GM12878 (cell line): ENCODE measurements around the gene BBLN.

Experiments used
- CBFB ChIP-seq: IDR thresholded peaks from 2 replicates; pipeline ENCODE4 v1.6.1; 2016; ENCODE audit warnings: antibody characterized with exemption, low read depth
- CREB1 ChIP-seq: IDR thresholded peaks from 2 replicates; pipeline ENCODE4 v1.6.1; 2012; ENCODE audit warnings: low read depth, mild to moderate bottlenecking, inconsistent platforms
- CTCF ChIP-seq, 3 experiments: IDR thresholded peaks in 2 of 3; conservative IDR thresholded peaks in 1 of 3; 2 replicates each; pipeline ENCODE4 v1.5.1; 2011; ENCODE audit warnings: low read depth in 3 of 3, low read length in 3 of 3, mild to moderate bottlenecking in 3 of 3, control low read depth in 2 of 3, moderate library complexity in 2 of 3, inconsistent platforms in 1 of 3, mixed read lengths in 1 of 3; ENCODE audit not compliant: control insufficient read depth in 2 of 3, insufficient read depth in 1 of 3; ENCODE audit errors: extremely low read depth in 1 of 3
- EP300 ChIP-seq, 2 experiments: fragments of 150-350 bp in 1 of 2; IDR thresholded peaks; 2 replicates each; pipeline ENCODE4 v1.6.1; 2011 to 2012; ENCODE audit warnings: low read depth in 2 of 2, low read length in 2 of 2, borderline replicate concordance in 1 of 2, improper control_type of control experiment in 1 of 2, inconsistent platforms in 1 of 2; ENCODE audit not compliant: control insufficient read depth in 1 of 2
- JUNB ChIP-seq: IDR thresholded peaks from 2 replicates; pipeline ENCODE4 v1.6.1; 2016; ENCODE audit warnings: antibody characterized with exemption, mild to moderate bottlenecking
- MLLT1 ChIP-seq: fragments of 450-650 bp; IDR thresholded peaks from 2 replicates; pipeline ENCODE4 v1.6.1; 2016; ENCODE audit warnings: mild to moderate bottlenecking
- RAD21 ChIP-seq: IDR thresholded peaks from 2 replicates; pipeline ENCODE4 v1.6.1; 2011; ENCODE audit warnings: mild to moderate bottlenecking, low read depth, low read length, moderate library complexity; ENCODE audit not compliant: insufficient read depth
- RCOR1 ChIP-seq: conservative IDR thresholded peaks from 2 replicates; pipeline ENCODE4 v1.6.1; 2012; ENCODE audit warnings: low read depth, low read length, improper control_type of control experiment
- RFX5 ChIP-seq: IDR thresholded peaks from 2 replicates; pipeline ENCODE4 v1.6.1; 2011; ENCODE audit warnings: low read depth, low read length, improper control_type of control experiment
- SIN3A ChIP-seq: IDR thresholded peaks from 2 replicates; pipeline ENCODE4 v1.6.1; 2012; ENCODE audit warnings: low read depth, low read length, improper control_type of control experiment
- SIX5 ChIP-seq: IDR thresholded peaks from 2 replicates; pipeline ENCODE4 v1.6.1; 2011; ENCODE audit warnings: mild to moderate bottlenecking, low read depth, low read length, moderate library complexity; ENCODE audit not compliant: severe bottlenecking
- TCF12 ChIP-seq: IDR thresholded peaks from 2 replicates; pipeline ENCODE4 v1.6.1; 2011; ENCODE audit warnings: low read depth, mild to moderate bottlenecking, low read length
- TF ChIP-seq, protein P1 (sequence below): IDR thresholded peaks from 2 replicates; pipeline ENCODE4 v1.6.1; 2012; ENCODE audit warnings: mild to moderate bottlenecking, low read depth, low read length

- TF ChIP-seq RCOR1 (no peak), CTCF (IDR thresholded peaks at IDR 0.05 in 2 of 3, conservative IDR thresholded peaks at IDR 0.05 in 1 of 3; ENCODE audit: control insufficient read depth in 2 of 3, extremely low read depth in 1 of 3, insufficient read depth in 1 of 3, low read depth in 3 of 3, low read length in 3 of 3) (no peak), EP300 (IDR thresholded peaks at IDR 0.05; ENCODE audit: borderline replicate concordance in 1 of 2, control insufficient read depth in 1 of 2, low read depth in 2 of 2, low read length in 2 of 2) (no peak), SIX5 (no peak), MLLT1 (no peak), TCF12 (no peak), CREB1 (no peak), RFX5 (no peak), CBFB (no peak), RAD21 (no peak), SIN3A (no peak), JUNB (no peak)
- TF ChIP-seq, protein P1, sequence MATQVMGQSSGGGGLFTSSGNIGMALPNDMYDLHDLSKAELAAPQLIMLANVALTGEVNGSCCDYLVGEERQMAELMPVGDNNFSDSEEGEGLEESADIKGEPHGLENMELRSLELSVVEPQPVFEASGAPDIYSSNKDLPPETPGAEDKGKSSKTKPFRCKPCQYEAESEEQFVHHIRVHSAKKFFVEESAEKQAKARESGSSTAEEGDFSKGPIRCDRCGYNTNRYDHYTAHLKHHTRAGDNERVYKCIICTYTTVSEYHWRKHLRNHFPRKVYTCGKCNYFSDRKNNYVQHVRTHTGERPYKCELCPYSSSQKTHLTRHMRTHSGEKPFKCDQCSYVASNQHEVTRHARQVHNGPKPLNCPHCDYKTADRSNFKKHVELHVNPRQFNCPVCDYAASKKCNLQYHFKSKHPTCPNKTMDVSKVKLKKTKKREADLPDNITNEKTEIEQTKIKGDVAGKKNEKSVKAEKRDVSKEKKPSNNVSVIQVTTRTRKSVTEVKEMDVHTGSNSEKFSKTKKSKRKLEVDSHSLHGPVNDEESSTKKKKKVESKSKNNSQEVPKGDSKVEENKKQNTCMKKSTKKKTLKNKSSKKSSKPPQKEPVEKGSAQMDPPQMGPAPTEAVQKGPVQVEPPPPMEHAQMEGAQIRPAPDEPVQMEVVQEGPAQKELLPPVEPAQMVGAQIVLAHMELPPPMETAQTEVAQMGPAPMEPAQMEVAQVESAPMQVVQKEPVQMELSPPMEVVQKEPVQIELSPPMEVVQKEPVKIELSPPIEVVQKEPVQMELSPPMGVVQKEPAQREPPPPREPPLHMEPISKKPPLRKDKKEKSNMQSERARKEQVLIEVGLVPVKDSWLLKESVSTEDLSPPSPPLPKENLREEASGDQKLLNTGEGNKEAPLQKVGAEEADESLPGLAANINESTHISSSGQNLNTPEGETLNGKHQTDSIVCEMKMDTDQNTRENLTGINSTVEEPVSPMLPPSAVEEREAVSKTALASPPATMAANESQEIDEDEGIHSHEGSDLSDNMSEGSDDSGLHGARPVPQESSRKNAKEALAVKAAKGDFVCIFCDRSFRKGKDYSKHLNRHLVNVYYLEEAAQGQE: no peak
These were observed 46.3 kb upstream of the BBLN start for GRCh38 chr9:128113526-128114325.
